DMS53 treated with DMSO at 0.1 percent for 48 hours (cell line): ENCODE measurements around the gene ITGA5.

Source experiments
- DNase-seq: peaks from one replicate; lab custom pipeline; 2025; ENCODE audit not compliant: unreplicated experiment; lab: John Stamatoyannopoulos, UW

Gene ITGA5

GRCh38 chr12:54390176-54390667 is 28.8 kb downstream of the ITGA5 start:
- no peak for DNase-seq

- no peak for DNase-seq
These were observed 29.4 kb downstream of the ITGA5 start for GRCh38 chr12:54389607-54390175.

- DNase-seq: no peak
These were observed 29.9 kb downstream of the ITGA5 start for GRCh38 chr12:54389134-54389508.

- no peak for DNase-seq
These were observed 30.6 kb downstream of the ITGA5 start for GRCh38 chr12:54388237-54389133.

- DNase-seq: no peak
These were observed 32.0 kb downstream of the ITGA5 start for GRCh38 chr12:54387114-54387467.

GRCh38 chr12:54386403-54387113 is 32.5 kb downstream of the ITGA5 start:
- DNase-seq: no peak

GRCh38 chr12:54385251-54385914 is 33.7 kb downstream of the ITGA5 start:
- DNase-seq: no peak

GRCh38 chr12:54384591-54385041 is 34.5 kb downstream of the ITGA5 start, which contains the start of gene ZNF385A:
ZNF385A (minus strand) TSS chr12:54384733; CDS start chr12:54384514, 219 bp downstream.
- DNase-seq: no peak

- no peak for DNase-seq
These were observed 35.9 kb downstream of the ITGA5 start for GRCh38 chr12:54383041-54383609.

GRCh38 chr12:54381136-54381535 is 37.9 kb downstream of the ITGA5 start:
- DNase-seq: no peak

- DNase-seq: peak; percentile 88
These were observed 39.5 kb downstream of the ITGA5 start for GRCh38 chr12:54379398-54380201.

GRCh38 chr12:54378796-54379397 is 40.2 kb downstream of the ITGA5 start:
- peak; percentile 54 for DNase-seq

- no peak for DNase-seq
These were observed 41.1 kb downstream of the ITGA5 start for GRCh38 chr12:54377797-54378515.

- no peak for DNase-seq
These were observed 42.1 kb downstream of the ITGA5 start for GRCh38 chr12:54377007-54377406.

GRCh38 chr12:54376596-54376995 is 42.5 kb downstream of the ITGA5 start:
- DNase-seq: no peak

- no peak for DNase-seq
These were observed 43.8 kb downstream of the ITGA5 start for GRCh38 chr12:54375259-54375579.

- peak; percentile 40 for DNase-seq
These were observed 44.4 kb downstream of the ITGA5 start for GRCh38 chr12:54374562-54375258.
